NCI-H2196 (cell line): ENCODE measurements around the gene BLCAP.
"Not testable (repeated sequence)": the region's sequence is repeated elsewhere in the genome, so short reads cannot be mapped to it uniquely, and the experiment has no call there.

Source experiments
- DNase-seq: peaks from one replicate; lab custom pipeline; 2025; ENCODE audit not compliant: unreplicated experiment; lab: John Stamatoyannopoulos, UW

Gene BLCAP, protein sequence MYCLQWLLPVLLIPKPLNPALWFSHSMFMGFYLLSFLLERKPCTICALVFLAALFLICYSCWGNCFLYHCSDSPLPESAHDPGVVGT

DNA sequence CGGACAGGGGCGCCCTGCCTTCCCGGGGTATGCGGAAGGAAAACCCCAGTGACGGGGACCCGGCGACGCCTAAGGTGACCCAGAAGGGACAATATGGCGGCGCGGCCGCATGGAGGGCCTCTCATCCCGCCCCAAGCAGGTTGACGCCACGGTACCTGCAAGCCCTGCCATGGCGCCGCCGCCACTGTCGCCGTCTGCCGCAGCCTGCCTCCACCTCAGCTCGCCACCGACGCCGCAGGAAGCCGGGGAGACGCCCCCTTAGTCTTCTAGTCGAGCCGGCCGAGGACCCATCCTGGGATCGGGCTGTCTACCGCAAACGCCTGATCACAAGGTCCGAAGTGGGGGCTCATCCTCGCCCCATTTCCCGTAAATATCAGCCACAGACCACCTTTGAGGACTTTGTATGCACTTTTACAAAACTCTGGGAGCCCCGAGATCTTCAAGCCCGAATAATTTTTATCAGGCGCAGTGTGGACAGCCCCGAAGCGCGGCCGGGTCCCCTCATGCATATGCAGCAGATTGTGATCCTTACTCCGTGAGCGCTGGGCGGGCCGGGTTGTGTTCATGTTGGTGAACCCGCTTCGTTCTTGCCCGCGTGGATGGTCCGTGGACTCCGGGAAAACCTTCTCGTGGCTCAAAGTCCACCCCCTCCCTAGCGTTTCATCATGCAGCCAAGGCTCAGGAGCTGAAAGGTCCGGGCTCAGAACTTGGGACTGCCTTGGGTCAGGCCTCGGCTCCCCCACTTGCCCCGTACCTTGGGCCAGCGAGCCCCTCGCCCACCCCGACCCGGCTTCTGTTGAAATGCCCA, at the start of gene BLCAP:
TSS of gene BLCAP (minus strand) at position 239 of the 808 bp plus-strand sequence. CDS start 8,702 bp downstream, outside the sequence.
- peak; percentile 90 for DNase-seq

DNA sequence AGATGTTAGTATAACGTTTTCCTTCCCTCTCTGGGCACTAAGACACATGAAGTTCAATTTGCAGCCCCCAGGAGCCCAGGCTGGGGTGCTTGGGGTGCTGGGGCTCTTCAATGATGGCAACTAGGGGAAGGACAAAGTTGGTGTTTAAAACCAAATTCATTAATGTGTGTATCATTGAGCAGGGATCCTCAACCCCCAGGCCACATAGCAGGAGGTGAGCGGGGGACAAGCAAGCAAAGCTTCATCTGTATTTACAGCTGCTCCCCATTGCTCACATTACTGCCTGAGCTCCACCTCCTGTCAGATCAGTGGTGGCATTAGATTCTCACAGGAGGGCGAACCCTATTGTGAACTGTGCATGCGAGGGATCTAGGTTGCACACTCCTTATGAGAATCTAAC, 49.8 kb upstream of the BLCAP start:
- not testable (repeated sequence) for DNase-seq

DNA sequence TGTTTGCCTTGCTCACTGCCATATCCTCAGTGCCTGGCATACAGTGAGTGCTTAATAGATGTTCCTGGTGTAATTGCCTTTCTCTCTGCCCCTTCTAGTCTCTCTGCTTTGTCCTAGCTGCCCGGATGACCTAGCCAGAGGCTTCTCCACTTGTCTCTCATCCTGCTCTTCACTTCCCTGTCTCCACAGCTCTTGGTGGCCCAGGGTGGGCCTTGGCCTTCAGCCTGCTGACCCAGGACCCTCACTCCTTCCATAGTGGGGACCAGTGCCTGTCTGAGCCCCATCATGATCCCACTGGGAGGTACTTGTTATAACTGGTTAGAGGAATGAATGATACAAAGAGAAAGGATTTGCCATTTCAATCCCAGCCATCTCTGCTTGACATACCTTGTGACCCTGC, 49.2 kb upstream of the BLCAP start:
- no peak for DNase-seq

DNA sequence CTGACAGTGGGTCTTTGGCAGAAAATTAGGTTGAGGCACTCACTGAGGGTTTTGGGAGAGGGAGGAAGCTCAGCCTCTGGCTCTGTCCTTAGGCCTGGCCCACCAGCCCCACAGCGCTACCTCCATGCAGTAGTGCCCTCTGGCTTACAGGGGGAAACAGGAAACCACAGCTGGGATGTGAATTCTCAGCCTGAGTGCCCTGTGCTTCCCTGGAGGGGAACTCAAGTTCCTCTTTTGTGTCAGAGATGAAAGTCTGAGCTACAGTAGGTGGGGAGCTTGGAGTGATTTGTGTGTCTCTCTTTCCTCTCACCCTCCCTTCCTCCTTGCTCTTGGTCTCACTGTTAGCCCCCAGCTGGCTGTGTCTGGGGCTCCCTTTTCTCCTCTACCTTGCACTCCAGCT, 48.2 kb upstream of the BLCAP start:
- DNase-seq, result no peak

DNA sequence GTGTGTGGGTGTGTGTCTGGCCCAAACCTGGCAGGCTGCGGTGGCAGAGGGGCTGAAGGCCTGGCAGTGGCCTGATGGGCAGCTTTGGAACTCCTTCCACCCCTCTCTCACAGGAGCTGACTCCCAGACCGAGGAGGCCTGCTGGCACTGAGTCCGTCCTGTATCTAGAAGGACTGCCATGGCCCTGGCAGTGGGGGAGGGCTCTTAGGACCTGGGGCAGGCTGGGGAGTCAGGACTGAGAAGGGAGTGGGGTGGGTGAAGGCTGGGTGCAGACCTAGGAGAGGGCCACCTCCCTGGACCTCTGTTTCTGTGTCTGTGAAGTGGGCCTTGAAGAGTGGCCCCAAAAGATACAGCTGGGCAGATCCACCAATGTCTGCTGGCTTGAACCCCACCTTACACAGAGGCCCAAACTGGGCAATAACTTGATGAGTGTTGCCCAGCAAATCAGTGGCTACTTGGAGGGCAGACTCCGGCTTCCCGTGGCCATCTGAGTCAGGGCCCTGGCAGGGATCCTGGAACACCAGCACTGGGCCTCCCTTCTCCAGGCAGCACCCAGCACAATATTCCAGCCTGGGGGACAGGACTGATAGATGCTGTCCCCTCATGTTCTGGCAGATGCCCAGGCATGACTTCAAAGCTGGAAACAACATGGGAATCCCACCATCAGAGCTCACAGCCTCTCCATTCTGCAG, 46.7 kb upstream of the BLCAP start:
- DNase-seq, result no peak

DNA sequence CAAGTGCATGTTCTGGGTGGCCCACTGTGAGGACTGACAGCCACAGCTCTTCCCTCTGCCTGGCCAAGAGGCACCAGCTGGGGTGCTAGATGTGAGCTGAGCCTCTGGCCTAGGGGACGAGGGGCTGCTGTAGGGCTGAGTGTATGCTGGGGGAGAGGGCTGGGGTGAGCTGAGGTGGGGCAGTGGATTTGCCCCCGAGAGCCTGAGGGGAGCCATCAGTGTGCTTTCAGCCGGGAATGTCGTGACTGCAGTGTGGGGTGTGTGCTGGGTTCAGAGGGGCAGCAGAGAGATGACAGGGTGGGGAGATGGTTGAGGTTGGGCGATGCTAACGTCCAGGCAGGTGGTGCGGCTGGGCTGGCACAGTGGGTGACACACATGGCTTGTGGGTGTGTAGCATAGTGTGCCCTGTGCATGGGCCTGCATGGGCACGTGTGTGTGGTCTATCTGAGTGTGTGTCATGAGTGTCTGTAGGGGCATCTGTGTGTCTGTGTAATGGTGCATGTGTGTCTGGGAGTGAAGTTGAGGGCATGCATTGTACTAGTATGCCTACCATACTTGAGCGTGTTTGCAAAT, 46.0 kb upstream of the BLCAP start:
- no peak for DNase-seq

DNA sequence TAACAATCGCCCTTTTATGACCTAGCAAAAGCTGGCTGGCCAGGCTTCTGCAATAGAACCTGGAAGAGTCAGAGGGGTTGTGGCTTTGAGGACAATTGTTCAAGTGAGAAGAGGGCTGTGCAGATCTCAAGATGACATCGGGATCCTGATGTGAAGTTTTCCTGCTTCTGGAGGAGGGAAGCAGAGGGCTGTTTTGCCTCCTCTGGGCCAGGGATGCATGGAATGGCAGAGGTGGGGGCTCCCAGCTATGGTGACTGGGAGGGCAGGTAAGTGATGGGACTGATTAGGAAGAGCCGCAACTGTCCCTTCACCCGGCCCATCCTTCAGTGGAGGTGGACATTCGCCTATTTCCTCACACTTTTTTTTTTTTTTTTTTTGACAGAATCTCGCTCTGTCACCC, 43.4 kb upstream of the BLCAP start:
- DNase-seq, result no peak

DNA sequence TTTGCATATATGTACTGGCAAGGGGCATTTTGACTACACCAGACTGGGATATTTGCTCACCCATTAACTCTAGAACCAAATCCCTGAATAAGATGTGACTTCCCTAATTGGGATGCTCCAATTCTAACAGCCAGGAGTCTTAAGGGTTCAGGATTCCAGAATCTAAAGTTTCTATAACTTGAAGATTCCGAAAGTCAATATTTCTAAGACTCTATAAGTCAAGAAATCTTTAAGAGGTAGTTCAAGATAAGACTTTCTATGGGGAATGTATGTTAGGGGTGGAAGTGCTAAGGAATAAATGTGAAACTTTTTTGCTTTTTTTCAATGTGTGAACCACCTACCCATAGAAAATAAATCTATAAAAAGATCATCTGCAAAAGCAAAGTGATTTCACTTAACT, 42.7 kb upstream of the BLCAP start:
- DNase-seq, result no peak

DNA sequence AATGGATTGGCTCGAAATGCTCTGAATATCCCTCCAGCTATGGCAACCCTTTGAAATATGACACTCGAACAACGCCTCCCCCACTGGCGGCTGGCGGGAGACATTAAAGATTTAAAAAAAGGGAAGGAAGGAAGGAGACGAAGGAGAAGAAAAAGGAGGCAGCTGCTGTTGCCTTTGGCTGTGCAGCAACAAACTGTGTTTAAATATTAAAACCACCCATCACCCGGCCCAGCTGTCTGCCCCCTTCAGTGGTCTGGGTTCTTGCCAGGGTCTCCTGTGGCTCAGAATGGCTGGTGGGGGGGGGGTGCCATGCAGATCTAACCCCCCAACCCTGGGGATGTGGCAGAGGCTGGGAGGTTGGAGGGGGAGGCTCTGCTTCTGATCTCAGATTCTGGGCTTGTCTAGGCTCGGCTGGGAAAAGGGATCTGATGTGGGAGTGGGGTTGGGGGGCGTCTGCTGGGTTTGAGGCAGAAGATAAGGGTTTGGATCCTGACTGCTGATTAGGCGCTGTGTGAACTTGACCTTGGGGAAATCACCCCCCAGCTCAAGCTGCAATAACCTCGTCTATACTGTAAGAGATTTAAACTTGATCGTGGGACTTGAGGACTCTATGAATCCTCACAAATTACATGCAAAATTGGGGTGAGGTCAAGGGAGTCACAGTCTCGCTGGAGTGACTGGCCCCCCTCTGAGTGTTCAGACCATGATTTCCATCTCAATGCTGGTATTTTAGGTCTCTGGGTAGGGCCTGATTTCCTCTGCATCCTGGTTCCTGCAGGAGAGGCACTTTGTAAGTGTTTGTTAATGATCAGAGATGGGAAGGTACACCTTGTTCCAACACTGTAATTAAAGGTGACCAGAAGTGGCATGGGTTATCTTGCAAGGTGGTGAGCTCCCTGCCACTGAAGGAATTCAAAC, 40.3 kb upstream of the BLCAP start:
- peak; percentile 11 for DNase-seq

DNA sequence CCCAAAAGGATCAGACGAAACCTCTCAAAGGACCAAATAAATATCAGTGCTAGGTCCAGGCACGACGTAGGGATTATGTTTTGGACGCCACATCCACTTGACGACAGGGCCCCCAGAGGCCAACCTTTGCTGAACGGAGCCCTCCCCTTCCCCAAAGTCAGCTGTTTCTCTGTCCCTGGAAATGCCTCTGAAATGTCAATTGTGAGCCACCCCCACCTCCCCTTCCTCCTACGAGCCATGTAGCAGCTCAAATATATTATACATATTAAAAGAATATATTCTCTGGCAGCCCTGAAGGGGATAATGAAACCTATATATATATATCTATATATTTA, 39.6 kb upstream of the BLCAP start:
- no peak for DNase-seq

DNA sequence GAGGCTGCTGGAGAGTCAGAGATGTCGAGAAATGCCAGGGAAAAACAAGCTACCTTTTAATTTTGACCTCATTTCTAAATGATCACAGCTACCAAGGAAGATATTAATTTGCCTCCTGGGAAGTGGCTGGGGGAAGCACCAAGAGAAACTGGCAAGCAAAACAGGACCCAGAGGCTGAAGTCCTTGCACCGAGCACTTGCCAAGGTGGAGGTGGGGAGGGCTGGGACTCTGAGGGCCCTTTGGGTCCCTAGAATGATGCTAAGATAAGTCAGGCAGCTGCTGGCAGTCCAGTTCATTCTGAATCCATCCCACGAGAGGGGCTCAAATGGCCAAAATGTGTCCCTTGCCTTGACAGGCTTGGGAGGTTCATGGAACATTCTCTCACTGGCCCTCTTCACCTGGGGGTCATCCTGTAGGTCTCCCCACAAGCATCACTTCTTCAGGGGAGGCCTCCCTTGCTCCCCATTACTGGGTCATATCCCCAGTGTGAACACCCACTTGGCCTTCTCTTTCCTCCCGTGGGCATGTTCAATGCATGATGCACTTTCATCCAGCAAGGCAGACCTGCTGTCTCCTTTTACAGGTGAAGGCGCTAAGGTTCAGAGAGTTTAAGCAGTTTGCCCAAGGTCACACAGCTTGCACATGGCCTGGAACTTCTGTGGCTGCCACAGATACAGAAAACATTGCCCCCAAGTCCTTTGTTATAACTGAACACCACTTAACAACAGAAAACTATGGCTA, 39.1 kb upstream of the BLCAP start:
- DNase-seq, result no peak

DNA sequence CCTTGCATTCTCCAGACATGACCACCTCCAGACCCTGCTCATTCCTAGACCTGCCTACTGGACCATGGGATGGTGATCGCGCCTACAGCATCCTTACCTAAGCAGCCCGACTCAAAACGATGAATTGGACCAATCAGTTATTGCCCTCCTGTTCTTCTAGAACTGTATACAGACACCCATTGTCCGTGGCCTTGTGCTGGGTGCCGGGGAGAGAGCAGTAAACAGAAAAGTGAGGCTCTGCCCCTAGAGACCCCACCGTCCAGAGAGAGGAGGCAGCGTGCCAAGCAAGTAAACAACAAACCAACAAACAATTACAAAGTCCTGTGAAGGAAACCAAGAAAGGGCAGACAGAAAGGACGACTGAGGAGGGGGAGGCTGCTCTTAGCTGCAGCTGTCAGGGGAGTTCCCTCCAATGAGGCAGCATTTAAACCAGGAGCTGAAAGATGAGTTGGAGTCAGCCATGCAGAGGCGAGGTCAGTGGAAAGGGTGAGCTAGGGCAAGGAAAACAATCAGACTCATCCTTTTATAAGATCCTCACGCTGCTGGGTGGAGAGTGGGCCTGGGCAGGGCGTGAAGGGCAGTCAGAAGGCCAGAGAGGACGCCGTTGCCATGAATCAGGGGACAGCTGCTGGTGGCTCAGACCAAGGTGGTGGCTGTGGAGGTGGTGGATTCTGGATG, 37.6 kb upstream of the BLCAP start:
- DNase-seq, result no peak

DNA sequence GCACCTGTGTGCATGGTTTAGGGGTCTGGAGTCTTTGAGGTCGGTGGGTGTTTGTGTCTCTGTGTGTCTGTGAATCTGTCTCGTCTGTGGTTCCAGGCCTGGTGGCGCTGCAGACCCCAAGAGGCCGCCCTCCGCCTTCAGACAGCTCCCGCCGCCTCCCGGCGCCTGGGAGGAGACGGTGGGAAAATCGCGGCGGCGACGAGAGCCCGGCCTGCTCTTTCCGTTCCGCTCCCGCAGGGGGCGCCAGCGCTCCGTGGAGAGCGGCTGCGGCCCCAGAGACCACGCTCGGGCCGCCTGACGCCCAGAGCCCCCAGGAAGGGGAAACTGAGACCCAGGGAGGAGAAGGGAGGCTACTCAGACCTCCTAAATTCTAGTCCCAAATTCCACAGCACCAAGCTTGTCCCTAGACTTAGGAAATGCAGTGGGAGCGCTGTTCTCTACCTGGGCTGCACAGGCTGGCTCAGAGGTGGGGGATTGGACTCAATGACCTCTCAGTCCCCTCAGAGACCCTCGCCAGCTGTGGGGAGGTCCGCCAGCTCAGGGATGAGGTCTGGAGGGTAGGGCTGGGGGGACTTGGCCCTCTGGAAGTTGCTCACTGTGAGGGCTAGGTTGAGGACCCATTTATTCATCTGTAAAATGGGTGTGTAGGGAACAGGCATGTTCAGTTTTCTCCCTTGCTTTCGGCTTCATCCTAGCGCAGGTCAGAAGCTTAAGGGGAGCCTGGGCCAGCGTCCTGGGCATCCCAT, 36.9 kb upstream of the BLCAP start:
- peak; percentile 69 for DNase-seq

DNA sequence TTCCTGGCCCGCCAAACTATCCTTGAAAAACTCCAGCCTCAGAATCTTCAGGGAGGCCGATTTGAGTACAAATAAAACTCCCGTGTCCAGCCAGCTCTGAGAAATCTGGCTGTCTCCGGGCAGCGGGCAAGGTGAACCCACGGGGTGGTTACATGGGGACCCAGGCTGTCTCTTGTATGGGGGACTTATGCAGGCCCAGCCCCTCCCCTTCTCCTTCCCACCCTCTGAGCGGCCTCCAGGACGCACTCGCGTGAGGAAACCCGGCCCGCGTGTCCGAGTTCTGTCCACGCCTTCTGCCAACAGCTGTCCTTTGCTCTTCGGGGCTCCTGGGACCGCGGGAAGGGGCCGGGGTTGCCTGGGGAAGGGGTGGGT, 36.3 kb upstream of the BLCAP start:
- DNase-seq, result no peak

DNA sequence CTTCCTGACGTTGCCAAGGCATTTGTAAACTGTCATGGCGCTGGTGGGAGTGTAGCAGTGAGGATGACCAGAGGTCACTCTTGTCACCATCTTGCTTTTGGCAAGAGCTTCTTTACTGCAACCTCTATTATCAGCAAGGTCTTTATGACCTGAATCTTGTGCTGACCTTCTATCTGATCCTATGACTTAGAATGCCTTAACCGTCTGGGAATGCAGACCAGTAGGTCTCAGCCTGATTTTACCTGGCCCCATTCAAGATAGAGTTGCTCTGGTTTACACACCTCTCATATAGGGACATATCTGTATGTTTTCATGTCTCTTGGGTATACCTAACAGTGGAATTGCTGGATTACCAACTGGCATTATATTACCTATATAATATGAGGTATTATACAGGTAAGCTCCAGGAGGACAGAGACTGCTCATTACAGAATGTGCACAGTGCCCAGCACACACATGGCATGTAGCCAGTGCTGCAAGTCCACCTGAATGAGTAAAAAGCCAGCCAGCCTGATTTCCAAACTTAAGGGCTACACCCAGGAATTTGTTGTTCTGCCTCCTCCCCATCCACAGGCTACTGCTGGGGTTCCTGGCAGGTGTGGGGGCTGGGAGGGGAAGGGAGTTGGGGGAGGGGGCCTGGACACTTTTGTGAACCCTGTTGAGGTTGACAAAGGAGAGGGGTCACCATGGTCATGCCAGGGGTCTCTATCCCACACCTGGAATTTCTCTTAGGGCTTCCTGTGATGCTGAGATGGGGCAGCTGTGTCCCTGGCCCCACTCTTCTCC, 35.2 kb upstream of the BLCAP start:
- DNase-seq, result no peak

DNA sequence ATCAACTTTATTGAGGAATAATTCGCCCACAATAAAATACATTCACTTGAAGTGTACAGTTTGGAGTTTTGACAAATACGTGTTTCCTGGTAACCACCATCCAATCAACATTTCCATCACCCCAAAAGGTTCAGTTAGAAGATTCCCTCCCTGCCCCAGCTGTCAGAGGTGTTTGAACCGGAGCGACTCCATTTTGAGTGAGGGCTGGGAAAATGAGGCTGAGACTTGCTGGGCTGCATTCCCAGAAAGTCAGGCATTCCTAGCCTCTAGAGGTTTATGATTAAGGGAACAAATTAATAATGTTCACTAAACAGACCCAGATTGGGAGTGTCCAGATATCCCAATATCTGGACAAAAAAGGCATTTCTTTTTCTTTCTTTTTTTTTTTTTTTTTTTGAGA, 33.0 kb upstream of the BLCAP start:
- no peak for DNase-seq

DNA sequence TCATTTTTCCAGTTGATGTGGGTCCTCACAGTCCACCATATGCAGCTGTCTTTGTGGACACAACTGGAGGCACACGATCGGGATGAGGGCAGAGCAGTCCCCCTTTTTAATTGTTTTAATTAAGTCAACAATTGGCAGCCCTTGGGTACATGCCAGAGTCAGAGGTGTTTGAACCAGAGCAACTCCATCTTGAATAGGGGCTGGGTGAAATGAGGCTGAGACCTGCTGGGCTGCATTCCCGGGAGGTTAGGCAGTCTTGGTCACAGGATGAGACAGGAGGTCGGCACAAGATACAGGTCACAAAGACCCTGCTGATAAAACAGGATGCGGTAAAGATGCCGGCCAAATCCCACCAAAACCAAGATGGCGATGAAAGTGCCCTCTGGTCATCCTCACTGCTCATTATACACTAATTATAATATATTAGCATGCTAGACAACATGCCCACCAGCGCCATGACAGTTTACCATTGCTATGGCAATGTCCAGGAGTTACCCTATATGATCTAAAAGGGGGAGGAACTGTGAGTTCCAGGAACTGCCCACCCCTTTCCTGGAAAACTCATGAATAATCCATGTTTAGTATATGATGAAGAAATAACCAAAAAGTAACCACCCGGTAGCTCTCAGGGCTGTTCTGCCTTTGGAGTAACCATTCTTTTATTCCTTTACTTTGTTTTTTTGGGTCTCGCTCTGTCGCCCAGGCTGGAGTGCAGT, 31.8 kb upstream of the BLCAP start:
- no peak for DNase-seq

DNA sequence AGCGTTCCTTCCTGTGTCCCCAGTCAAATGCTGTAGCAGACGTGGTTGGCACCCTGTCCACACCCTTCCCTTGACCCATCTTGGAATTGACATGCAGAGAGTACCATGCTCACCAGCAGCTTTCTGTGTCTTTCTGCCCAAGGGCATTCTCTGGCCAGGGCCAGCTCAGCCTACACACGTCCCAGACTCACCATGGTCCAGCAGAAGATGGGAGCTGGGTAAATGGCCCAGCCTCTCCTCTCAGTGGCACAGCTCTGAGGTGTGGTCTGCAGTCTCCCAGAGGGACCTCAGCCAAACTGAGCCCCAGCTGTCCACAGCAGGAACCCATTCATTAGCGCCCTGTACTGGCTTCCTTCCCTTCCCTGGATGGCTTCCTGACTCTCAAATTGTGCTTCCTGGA, 31.1 kb upstream of the BLCAP start:
- no peak for DNase-seq
